Breast epithelium (tissue), 3 donors: ENCODE data around the gene ITGB5.

Experiments
- POLR2A ChIP-seq: fragments of 450-650 bp; IDR thresholded peaks from one replicate; pipeline ENCODE4 v1.6.1; 2016; ENCODE audit warnings: antibody characterized with exemption, mild to moderate bottlenecking, moderate library complexity
- TF ChIP-seq, protein P1 (sequence below), 3 donors: fragments of 450-650 bp; IDR thresholded peaks; one replicate each; pipeline ENCODE4 v1.5.1; 2016 to 2017; ENCODE audit warnings: antibody characterized with exemption in 3 of 3, mild to moderate bottlenecking in 3 of 3, moderate library complexity in 3 of 3

DNA sequence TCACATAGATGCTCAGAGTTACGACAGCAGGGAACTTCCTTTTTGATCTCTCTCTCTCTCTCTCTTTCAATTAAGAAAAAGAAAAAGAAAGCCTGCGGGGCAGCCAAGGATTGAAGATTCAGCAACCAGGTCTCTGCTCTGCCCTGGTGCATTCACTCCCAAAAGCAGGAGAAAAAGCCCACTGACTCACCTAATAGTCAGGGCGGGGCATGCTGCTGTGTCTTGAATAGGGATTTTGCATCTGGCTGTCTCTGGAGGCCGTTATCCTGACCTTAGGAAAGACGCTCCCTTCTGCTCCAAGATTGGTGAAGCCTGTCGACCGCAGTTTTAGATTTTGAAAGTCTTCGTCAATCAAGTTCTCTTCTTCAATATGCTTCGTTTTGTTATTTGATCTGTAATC, 20.8 kb upstream of the ITGB5 start:
- no peak for TF ChIP-seq POLR2A
- TF ChIP-seq, protein P1, sequence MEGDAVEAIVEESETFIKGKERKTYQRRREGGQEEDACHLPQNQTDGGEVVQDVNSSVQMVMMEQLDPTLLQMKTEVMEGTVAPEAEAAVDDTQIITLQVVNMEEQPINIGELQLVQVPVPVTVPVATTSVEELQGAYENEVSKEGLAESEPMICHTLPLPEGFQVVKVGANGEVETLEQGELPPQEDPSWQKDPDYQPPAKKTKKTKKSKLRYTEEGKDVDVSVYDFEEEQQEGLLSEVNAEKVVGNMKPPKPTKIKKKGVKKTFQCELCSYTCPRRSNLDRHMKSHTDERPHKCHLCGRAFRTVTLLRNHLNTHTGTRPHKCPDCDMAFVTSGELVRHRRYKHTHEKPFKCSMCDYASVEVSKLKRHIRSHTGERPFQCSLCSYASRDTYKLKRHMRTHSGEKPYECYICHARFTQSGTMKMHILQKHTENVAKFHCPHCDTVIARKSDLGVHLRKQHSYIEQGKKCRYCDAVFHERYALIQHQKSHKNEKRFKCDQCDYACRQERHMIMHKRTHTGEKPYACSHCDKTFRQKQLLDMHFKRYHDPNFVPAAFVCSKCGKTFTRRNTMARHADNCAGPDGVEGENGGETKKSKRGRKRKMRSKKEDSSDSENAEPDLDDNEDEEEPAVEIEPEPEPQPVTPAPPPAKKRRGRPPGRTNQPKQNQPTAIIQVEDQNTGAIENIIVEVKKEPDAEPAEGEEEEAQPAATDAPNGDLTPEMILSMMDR (IDR thresholded peaks at IDR 0.05) = no peak
